ENCODE results near the gene GTPBP1.

DNA sequence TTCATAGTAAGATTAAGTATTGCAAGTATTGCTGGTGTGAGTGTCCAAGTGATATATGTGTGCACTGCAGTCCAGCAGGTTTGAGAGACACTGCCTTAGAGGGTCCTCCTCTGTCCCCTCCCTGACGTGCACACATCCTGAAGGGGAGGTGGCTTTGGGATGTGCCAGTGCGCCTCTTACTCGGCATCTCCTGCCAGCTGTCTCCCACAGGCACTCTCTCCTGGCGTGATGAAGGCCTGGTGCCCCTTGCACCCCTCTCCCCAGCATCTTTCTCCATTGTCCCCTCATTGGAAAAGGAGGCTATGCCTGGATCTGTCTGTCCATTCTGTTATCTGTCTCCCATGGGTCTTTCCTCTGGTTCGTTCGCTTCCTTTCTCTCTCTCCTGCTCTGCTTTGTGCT lies 24.2 kb downstream of the GTPBP1 start:
- TF ChIP-seq POLR2AphosphoS5 (IDR thresholded peaks at IDR 0.05; ENCODE audit: low read depth, low read length), result no peak
- TF ChIP-seq POLR2A (IDR thresholded peaks at IDR 0.05; ENCODE audit: low read depth, low read length), result no peak

All from GM12892 (cell line).